MM.1S (cell line): ENCODE data around the gene SLC39A12.

ENCODE experiments used
- EZH2 ChIP-seq: fragments of 300-600 bp; sonication (generic); optimal IDR thresholded peaks from 2 replicates; pipeline ENCODE3; 2017; ENCODE audit warnings: low read depth, mild to moderate bottlenecking, antibody characterized with exemption, low read length, mixed read lengths
- EZH2phosphoT487 ChIP-seq: fragments of 300-600 bp; sonication (generic); IDR thresholded peaks from 2 replicates; pipeline ENCODE4 v1.6.1; 2018; ENCODE audit warnings: antibody characterized with exemption, low read length
- TF ChIP-seq, protein P1 (sequence below): fragments of 300-600 bp; sonication (generic); IDR thresholded peaks from 2 replicates; pipeline ENCODE4 v1.5.1; 2016; ENCODE audit warnings: antibody characterized with exemption, low read length, mixed read lengths

DNA sequence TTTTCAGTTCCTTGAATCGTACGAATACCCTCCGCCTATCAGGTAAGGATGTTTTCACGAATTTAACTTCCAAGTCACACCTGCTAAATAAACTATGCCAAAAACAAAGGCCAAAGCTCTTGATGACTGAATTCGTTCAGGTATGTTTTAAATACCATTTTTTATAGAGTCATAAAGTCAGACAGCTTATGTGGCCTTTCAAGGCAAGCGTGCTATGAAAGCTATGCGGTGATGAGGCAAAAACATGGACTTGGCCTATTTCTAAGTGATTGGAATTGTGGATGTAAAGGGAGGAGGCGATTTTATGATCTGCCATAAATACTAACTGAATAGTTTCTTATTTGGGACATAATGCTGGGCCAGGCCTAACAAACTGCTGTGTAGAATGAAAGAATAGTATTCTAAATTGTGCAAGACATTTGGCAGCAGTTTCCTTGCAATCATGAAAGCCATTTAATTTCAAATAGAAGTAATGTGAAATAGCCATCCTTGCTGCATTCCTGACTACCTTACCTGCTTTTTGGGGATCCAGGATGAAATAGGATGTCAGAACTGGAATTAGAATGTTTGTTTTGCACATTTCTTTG lies 14.0 kb downstream of the SLC39A12 start:
- TF ChIP-seq, protein P1, sequence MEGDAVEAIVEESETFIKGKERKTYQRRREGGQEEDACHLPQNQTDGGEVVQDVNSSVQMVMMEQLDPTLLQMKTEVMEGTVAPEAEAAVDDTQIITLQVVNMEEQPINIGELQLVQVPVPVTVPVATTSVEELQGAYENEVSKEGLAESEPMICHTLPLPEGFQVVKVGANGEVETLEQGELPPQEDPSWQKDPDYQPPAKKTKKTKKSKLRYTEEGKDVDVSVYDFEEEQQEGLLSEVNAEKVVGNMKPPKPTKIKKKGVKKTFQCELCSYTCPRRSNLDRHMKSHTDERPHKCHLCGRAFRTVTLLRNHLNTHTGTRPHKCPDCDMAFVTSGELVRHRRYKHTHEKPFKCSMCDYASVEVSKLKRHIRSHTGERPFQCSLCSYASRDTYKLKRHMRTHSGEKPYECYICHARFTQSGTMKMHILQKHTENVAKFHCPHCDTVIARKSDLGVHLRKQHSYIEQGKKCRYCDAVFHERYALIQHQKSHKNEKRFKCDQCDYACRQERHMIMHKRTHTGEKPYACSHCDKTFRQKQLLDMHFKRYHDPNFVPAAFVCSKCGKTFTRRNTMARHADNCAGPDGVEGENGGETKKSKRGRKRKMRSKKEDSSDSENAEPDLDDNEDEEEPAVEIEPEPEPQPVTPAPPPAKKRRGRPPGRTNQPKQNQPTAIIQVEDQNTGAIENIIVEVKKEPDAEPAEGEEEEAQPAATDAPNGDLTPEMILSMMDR: no peak
- TF ChIP-seq EZH2 (no peak), EZH2phosphoT487 (no peak)
